DND-41 (cell line): ENCODE measurements around the gene LCN15.

ENCODE experiments used
- EZH2 ChIP-seq: IDR thresholded peaks from 3 replicates; pipeline ENCODE4 v1.6.1; 2012; ENCODE audit warnings: borderline replicate concordance, low read depth, mild to moderate bottlenecking, moderate library complexity, low read length, inconsistent platforms; ENCODE audit not compliant: severe bottlenecking
- TF ChIP-seq, protein P1 (sequence below): IDR thresholded peaks from 2 replicates; pipeline ENCODE4 v1.5.1; 2012; ENCODE audit warnings: borderline replicate concordance, low read length, moderate library complexity, mild to moderate bottlenecking; ENCODE audit not compliant: poor library complexity, severe bottlenecking; ENCODE audit errors: extremely low read depth

DNA sequence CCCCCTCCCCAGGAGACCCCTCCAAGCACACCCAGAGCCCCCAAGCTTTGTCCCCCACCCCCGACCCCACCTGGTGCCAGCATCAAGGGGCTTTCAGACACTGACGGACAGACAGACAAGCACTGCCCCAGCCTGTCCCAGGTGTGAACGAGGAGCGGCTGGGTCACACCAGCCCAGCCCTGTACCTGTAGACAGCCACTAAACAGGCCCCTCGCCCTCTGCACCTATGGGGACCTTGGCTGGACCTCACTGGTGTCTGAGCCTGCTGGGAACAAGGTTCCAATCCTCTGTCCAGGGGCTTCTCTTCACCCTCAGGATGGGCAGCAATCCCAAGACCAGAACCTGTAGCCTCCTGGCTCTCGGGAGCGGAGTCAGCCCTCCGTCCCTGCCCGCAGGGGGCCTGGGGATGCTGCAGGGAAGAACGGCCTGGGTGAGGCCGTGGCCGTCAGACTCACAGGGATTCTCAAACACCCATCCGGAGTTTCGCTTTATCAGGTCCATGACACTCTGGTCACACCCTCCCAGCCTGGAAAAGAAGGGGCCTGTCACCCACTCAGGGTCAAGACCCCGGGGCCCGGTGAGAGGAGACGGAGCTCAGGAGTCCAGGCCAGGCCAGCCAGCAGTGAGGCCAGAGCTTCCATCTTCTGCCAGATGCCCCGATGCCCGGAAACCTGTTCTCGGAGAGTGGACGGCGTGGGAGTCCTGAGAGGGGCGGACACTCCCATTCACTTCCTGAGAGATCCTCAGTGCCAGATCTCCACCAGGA is 18.7 kb downstream of the LCN15 start:
- TF ChIP-seq, protein P1, sequence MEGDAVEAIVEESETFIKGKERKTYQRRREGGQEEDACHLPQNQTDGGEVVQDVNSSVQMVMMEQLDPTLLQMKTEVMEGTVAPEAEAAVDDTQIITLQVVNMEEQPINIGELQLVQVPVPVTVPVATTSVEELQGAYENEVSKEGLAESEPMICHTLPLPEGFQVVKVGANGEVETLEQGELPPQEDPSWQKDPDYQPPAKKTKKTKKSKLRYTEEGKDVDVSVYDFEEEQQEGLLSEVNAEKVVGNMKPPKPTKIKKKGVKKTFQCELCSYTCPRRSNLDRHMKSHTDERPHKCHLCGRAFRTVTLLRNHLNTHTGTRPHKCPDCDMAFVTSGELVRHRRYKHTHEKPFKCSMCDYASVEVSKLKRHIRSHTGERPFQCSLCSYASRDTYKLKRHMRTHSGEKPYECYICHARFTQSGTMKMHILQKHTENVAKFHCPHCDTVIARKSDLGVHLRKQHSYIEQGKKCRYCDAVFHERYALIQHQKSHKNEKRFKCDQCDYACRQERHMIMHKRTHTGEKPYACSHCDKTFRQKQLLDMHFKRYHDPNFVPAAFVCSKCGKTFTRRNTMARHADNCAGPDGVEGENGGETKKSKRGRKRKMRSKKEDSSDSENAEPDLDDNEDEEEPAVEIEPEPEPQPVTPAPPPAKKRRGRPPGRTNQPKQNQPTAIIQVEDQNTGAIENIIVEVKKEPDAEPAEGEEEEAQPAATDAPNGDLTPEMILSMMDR = no peak
- no peak for TF ChIP-seq EZH2
